Measurements from ENCODE around the gene CCDC187.

DNA sequence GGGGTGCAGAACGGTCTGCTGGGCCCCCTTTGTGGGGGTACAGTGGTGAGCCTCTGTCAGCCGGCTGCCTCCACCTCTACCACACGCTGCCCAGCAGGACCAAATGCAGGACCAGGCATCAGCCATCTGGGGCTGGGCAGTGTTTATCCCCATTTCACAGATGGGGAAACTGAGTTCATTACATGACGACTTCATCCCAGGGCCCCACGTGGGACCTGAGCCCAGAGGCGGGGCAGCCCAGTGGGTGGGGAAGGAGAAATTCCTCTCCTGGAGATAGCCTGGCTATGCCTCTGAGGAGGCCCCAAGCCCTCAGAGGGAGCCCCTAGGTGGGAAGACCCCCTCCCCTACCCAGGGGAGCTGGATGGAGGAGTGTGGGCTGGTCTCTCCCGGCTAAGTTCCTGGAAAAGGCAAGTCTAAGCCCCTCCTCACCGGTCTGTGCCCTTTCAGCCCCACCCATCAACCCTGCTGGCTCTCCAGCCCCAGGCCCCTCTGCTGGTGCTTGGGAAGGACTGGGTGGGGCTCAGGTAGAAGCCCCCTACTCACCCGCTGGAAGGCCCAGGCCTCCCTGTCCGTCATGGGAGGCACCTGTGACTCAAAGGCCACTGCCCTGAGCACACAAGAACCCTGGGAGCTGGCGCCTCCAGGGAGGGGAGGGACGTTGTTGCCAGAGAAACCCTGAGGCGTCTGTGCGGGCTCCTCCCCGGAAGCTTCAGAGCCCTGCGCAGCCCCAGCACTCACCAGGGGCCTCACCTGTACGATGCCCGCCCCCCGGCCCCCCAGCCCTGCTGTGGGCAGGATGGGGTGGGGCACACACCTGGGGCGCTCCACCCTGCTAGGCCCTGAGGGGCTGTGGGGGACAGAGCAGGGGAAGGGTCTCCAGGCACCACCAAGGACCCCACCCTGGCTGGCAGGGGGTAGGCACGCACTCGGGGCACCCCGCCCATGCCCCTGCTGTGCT, 7.4 kb upstream of the CCDC187 start:
- TF ChIP-seq, protein P1, sequence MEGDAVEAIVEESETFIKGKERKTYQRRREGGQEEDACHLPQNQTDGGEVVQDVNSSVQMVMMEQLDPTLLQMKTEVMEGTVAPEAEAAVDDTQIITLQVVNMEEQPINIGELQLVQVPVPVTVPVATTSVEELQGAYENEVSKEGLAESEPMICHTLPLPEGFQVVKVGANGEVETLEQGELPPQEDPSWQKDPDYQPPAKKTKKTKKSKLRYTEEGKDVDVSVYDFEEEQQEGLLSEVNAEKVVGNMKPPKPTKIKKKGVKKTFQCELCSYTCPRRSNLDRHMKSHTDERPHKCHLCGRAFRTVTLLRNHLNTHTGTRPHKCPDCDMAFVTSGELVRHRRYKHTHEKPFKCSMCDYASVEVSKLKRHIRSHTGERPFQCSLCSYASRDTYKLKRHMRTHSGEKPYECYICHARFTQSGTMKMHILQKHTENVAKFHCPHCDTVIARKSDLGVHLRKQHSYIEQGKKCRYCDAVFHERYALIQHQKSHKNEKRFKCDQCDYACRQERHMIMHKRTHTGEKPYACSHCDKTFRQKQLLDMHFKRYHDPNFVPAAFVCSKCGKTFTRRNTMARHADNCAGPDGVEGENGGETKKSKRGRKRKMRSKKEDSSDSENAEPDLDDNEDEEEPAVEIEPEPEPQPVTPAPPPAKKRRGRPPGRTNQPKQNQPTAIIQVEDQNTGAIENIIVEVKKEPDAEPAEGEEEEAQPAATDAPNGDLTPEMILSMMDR (IDR thresholded peaks at IDR 0.05): no peak
- no peak for TF ChIP-seq POLR2AphosphoS5 (IDR thresholded peaks at IDR 0.05; ENCODE audit: insufficient read depth in 1 of 2, low read depth in 1 of 2)
